Gastroesophageal sphincter (tissue), 4 donors: Measurements from ENCODE around the gene TMEM108. TPM values are rescaled to one million over a fixed set of nuclear protein-coding genes. Genes with fewer than 3 reads are reported as not detected.

Experiments used
- ATAC-seq: fragments of 150-250 bp; one replicate; pipeline ENCODE4 v1.9.1; 2016; ENCODE audit warnings: mild to moderate bottlenecking, moderate library complexity
- H3K27ac ChIP-seq, 4 donors: fragments of 200-600 bp; sonication (generic) in 3 of 4; 1 replicate in 3 of 4; 2 replicates in 1 of 4; pipeline ENCODE4 v1.5.1; 2016 to 2019
- H3K27me3 ChIP-seq: fragments of 200-600 bp; sonication (generic); one replicate; pipeline ENCODE4 v1.5.1; 2019
- H3K36me3 ChIP-seq, 2 donors: fragments of 200-600 bp; sonication (generic); one replicate each; pipeline ENCODE4 v1.5.1; 2019; ENCODE audit warnings: control low read depth in 1 of 2
- H3K4me1 ChIP-seq, 3 donors: fragments of 200-600 bp; sonication (generic); 1 replicate in 2 of 3; 2 replicates in 1 of 3; pipeline ENCODE4 v1.5.1; 2016 to 2019; ENCODE audit warnings: control low read depth in 2 of 3
- H3K4me3 ChIP-seq, 2 donors: fragments of 200-600 bp; sonication (generic); one replicate each; pipeline ENCODE4 v1.5.1; 2019; ENCODE audit warnings: mild to moderate bottlenecking in 1 of 2, moderate library complexity in 1 of 2
- H3K9me3 ChIP-seq, 3 donors: fragments of 200-600 bp; sonication (generic); one replicate each; pipeline ENCODE4 v1.5.1; 2017 to 2019; ENCODE audit warnings: control low read depth in 2 of 3
- CTCF ChIP-seq, 4 experiments: fragments of 200-600 bp in 2 of 4; fragments of 450-650 bp in 2 of 4; sonication (generic) in 1 of 4; IDR thresholded peaks; one replicate each; pipeline ENCODE4 v1.5.1; 2017 to 2019; ENCODE audit warnings: antibody characterized with exemption in 4 of 4, mild to moderate bottlenecking in 2 of 4, moderate library complexity in 2 of 4
- EP300 ChIP-seq: sonication (generic); formaldehyde crosslinking; IDR thresholded peaks from one replicate; pipeline ENCODE4 v1.6.1; 2017; ENCODE audit warnings: antibody characterized with exemption, mild to moderate bottlenecking
- POLR2A ChIP-seq, 2 donors: fragments of 450-650 bp; IDR thresholded peaks; one replicate each; pipeline ENCODE4 v1.6.1; 2017; ENCODE audit warnings: antibody characterized with exemption in 2 of 2, mild to moderate bottlenecking in 2 of 2, moderate library complexity in 1 of 2
- POLR2AphosphoS5 ChIP-seq: sonication (generic); formaldehyde crosslinking; IDR thresholded peaks from one replicate; pipeline ENCODE4 v1.6.1; 2017; ENCODE audit warnings: antibody characterized with exemption
- WGBS, 2 donors: methylation state at CpG; one replicate each; pipeline ENCODE4 v1.1.5; 2018; ENCODE audit warnings: low coverage in 1 of 2; 5-methylcytosine and 5-hydroxymethylcytosine counted together
- total RNA-seq, 4 donors: library from RNA; depleted of rRNA; stranded (reverse); fragments of >200 nt; gene quantifications; one replicate each; pipeline ENCODE4 v1.1.0, GENCODE V29; 2016

TMEM108 gene
- total RNA-seq, 4 donors from 2014 or later: 2.7 to 7.3 (median 4.1) TPM

DNA sequence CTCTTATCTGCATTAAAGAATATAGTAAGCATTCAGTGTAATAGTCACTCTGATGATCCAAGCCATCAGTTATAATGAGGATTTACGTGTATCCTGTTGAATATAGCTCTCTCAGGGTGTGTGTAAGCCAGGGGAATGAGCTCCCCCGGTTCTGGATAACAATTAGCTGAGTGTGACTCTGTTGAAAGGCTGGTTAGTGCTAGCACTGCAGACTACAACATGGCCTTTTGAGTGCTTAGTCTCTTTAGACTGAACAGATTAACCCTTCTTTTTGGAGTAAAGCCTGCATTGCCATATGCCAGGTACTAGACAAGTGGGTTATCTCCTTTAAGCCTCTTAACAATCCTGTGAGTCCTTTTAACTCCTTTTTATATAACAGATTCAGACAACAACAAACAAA lies 119.5 kb downstream of the TMEM108 start:
- TF ChIP-seq CTCF (IDR thresholded peaks at IDR 0.05) (no peak), EP300 (no peak), POLR2A (IDR thresholded peaks at IDR 0.05) (no peak), POLR2AphosphoS5 (no peak)
- no peaks in the 10 kb centered on the region for H3K9me3 ChIP-seq
- ATAC-seq: no peak
- no peaks in the 10 kb centered on the region for H3K4me1 ChIP-seq
- no peak overlapping the region for H3K4me3 ChIP-seq
- no peaks in the 10 kb centered on the region for H3K27me3 ChIP-seq
- H3K36me3 ChIP-seq: no peaks in the 10 kb centered on the region
- WGBS, 2 donors: 61 to 89% methylated on average over 2 of the region's 2 CpGs
- H3K27ac ChIP-seq: no peak overlapping the region

- TF ChIP-seq EP300: no peak
- TF ChIP-seq POLR2AphosphoS5: no peak
- TF ChIP-seq POLR2A (IDR thresholded peaks at IDR 0.05): no peak
- TF ChIP-seq CTCF (IDR thresholded peaks at IDR 0.05): no peak
- H3K36me3 ChIP-seq: no peaks in the 10 kb centered on the region
- no peak overlapping the region for H3K27ac ChIP-seq
- no peak overlapping the region for H3K4me3 ChIP-seq
- no peaks in the 10 kb centered on the region for H3K4me1 ChIP-seq
- no peak for ATAC-seq
- no peaks in the 10 kb centered on the region for H3K9me3 ChIP-seq
- WGBS, 2 donors: 92% methylated on average over 1 of the region's 1 CpG; no CpG with 5 or more reads in 1 of the 2 donors
- no peaks in the 10 kb centered on the region for H3K27me3 ChIP-seq
These were observed 120.5 kb downstream of the TMEM108 start for GRCh38 chr3:133158686-133159085.

- no peak for ATAC-seq
- 83 to 86% methylated on average over 5 to 8 of the region's 12 CpGs for WGBS, 2 donors
- TF ChIP-seq POLR2AphosphoS5: no peak
- TF ChIP-seq POLR2A (IDR thresholded peaks at IDR 0.05): no peak
- no peak for TF ChIP-seq CTCF (IDR thresholded peaks at IDR 0.05)
- TF ChIP-seq EP300: no peak
These were observed 121.6 kb downstream of the TMEM108 start for GRCh38 chr3:133159498-133160475.

DNA sequence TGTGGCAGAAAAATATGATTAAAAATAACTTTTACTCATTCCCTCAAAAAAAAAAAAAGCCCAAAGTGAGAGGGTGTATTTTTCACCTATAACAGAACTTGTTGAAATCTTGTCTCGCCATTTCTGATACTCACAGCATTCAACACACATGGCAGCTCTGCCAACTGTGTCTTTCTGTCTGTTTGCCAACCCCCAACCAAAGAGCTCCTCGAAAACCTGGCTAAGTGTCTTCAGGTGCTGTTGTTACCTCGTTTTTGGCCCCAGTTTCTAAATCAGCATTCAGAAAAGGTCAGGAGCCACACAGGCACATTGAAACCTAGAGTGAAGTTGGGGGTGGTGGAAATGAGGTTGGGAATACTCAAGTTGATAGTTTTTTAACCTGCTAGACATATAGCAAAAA lies 123.5 kb downstream of the TMEM108 start:
- no peaks in the 10 kb centered on the region for H3K27me3 ChIP-seq
- no peak overlapping the region for H3K27ac ChIP-seq
- no peaks in the 10 kb centered on the region for H3K9me3 ChIP-seq
- no peaks in the 10 kb centered on the region for H3K4me1 ChIP-seq
- 57 to 73% methylated on average over 3 of the region's 3 CpGs for WGBS, 2 donors
- no peak for ATAC-seq
- H3K4me3 ChIP-seq: no peak overlapping the region
- H3K36me3 ChIP-seq: no peaks in the 10 kb centered on the region
- no peak for TF ChIP-seq EP300
- TF ChIP-seq POLR2AphosphoS5: no peak
- TF ChIP-seq CTCF (IDR thresholded peaks at IDR 0.05): no peak
- TF ChIP-seq POLR2A (IDR thresholded peaks at IDR 0.05): no peak

More at GRCh38 chr3:133159498-133160475, 121.6 kb downstream of the TMEM108 start:
- Histone ChIP-seq H3K27ac (no peak overlapping the region), H3K27me3 (no peaks in the 10 kb centered on the region), H3K36me3 (no peaks in the 10 kb centered on the region), H3K9me3 (no peaks in the 10 kb centered on the region), H3K4me1 (no peaks in the 10 kb centered on the region), H3K4me3 (no peak overlapping the region)

DNA sequence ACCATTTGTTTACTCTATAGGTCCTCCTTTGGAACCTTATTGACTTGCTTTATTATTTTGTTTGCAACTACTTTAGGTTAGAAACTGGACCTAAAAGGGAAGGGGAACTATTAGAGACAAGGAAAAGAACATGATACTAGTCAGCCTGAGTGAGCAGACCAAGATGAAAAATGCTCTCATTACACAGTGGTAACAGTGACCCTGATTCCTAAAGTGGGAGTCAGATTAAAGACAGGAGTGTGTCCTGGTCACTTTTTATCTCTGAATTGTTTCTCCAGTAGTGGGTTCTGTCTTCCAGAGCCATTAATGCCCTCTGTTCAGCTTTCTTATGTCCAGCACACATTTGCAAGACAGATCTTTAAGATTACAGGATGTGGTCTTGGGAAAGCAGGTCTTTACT lies 124.1 kb downstream of the TMEM108 start:
- TF ChIP-seq POLR2AphosphoS5 (no peak), POLR2A (IDR thresholded peaks at IDR 0.05) (no peak), EP300 (no peak), CTCF (IDR thresholded peaks at IDR 0.05) (no peak)
- Histone ChIP-seq H3K36me3 (no peaks in the 10 kb centered on the region), H3K27ac (no peak overlapping the region), H3K27me3 (no peaks in the 10 kb centered on the region), H3K4me1 (no peaks in the 10 kb centered on the region), H3K4me3 (no peak overlapping the region), H3K9me3 (no peaks in the 10 kb centered on the region)
- ATAC-seq: no peak
